GM12801 (cell line): ENCODE data around the gene MFSD1.

ENCODE experiments used
- CTCF ChIP-seq: IDR thresholded peaks from one replicate; pipeline ENCODE4 v1.5.1; 2011; ENCODE audit warnings: control low read depth; ENCODE audit not compliant: insufficient read length; ENCODE audit errors: extremely low read depth

The MFSD1 gene

GRCh38 chr3:158788446-158788845 is 13.4 kb upstream of the MFSD1 start:
- no peak for TF ChIP-seq CTCF

- no peak for TF ChIP-seq CTCF
Observed at GRCh38 chr3:158789592-158789991, 12.3 kb upstream of the MFSD1 start.

GRCh38 chr3:158790901-158791589 is 10.8 kb upstream of the MFSD1 start:
- no peak for TF ChIP-seq CTCF

GRCh38 chr3:158792709-158793108 is 9.1 kb upstream of the MFSD1 start:
- no peak for TF ChIP-seq CTCF

- TF ChIP-seq CTCF = no peak
Observed at GRCh38 chr3:158794206-158794605, 7.6 kb upstream of the MFSD1 start.

- TF ChIP-seq CTCF = no peak
Observed at GRCh38 chr3:158794936-158795518, 6.8 kb upstream of the MFSD1 start.

GRCh38 chr3:158801201-158801600 is 653 bp upstream of the MFSD1 start:
- no peak for TF ChIP-seq CTCF
